Naive B cell (primary cell): ENCODE measurements around the gene SETD3. TPM values are rescaled to one million over a fixed set of nuclear protein-coding genes. Genes with fewer than 3 reads are reported as not detected.
A peak's percentile ranks its signal among the peaks of the same experiment; 100 is the strongest.

Experiments
- ATAC-seq, 2 donors: fragments of 150-1000 bp; cut with Tn5 transposase; 2 replicates each; pipeline ENCODE4 v1.10.0; 2021; ENCODE audit warnings: low read depth in 2 of 2, mild to moderate bottlenecking in 2 of 2, moderate library complexity in 2 of 2
- DNase-seq: peaks from one replicate; pipeline ENCODE4 v3.0.0; 2022
- H3K27ac Mint-ChIP-seq, 6 donors: one replicate each; pipeline ENCODE4 v1.8.0; 2020 to 2022; ENCODE audit warnings: mild to moderate bottlenecking in 6 of 6, mixed read lengths in 6 of 6, moderate library complexity in 5 of 6, inconsistent platforms in 2 of 6
- H3K27me3 Mint-ChIP-seq, 3 donors: one replicate each; pipeline ENCODE4 v1.8.0; 2021 to 2022; ENCODE audit warnings: mixed read lengths in 3 of 3, mild to moderate bottlenecking in 1 of 3
- H3K36me3 Mint-ChIP-seq, 2 donors: one replicate each; pipeline ENCODE4 v1.8.0; 2020 to 2022; ENCODE audit warnings: mixed read lengths in 2 of 2, inconsistent platforms in 1 of 2, mild to moderate bottlenecking in 1 of 2
- H3K4me1 Mint-ChIP-seq, 3 donors: one replicate each; pipeline ENCODE4 v1.8.0; 2020 to 2022; ENCODE audit warnings: mixed read lengths in 3 of 3, inconsistent platforms in 1 of 3, mild to moderate bottlenecking in 1 of 3, moderate library complexity in 1 of 3
- H3K4me3 Mint-ChIP-seq, 8 donors: one replicate each; pipeline ENCODE4 v1.8.0; 2020 to 2022; ENCODE audit warnings: mild to moderate bottlenecking in 8 of 8, mixed read lengths in 8 of 8, moderate library complexity in 8 of 8, inconsistent platforms in 2 of 8
- H3K9me3 Mint-ChIP-seq, 7 donors: one replicate each; pipeline ENCODE4 v1.8.0; 2020 to 2022; ENCODE audit warnings: mixed read lengths in 7 of 7, mild to moderate bottlenecking in 5 of 7, inconsistent platforms in 2 of 7, moderate library complexity in 1 of 7
- polyA plus RNA-seq, 6 donors: library from polyadenylated mRNA; unstranded; fragments of 300-500 nt; fragmentation: Illumina TruSeq; gene quantifications; one replicate each; pipeline ENCODE4 v1.2.3, GENCODE V29; 2021; ENCODE audit warnings: low read depth in 6 of 6

The SETD3 gene
- polyA plus RNA-seq, 6 donors from 2014 or later = 22.4 to 30.8 (median 26.3) TPM

GRCh38 chr14:99426813-99427346, 53.8 kb downstream of the SETD3 start:
- DNase-seq (no peak), ATAC-seq (no peak)
- Mint-ChIP-seq H3K27ac (peak overlapping the region in 2 of 6 donors; percentile 6 to 66), H3K4me1 (peaks cover 41 to 52% (median 50%) of the 10 kb centered on the region in 3 donors), H3K36me3 (peaks cover 10 to 23% of the 10 kb centered on the region in 2 donors), H3K4me3 (peak overlapping the region in 1 of 8 donors; percentile 44), H3K9me3 (peaks cover 4 to 14% (median 10%) of the 10 kb centered on the region in 7 donors), H3K27me3 (no peaks in the 10 kb centered on the region)

DNA sequence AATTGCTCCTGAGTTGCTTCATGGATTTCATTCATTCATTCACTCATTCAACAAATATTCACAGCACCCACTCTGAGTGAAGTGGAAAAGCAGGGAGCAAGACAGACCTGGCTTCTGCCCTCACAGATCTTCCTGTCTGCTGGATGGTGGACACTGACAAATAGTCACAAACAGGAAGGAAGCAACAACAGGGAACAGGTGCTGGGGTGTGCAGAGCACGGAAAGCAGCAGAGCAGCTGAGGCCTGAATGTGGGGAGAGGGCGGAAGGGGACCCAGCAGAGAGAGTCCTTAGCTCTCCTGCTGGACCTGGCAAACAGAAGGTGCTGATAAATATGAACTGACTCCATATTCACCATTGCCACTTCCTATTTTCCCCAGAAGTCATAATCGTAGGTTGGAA, 54.4 kb downstream of the SETD3 start:
- DNase-seq = no peak
- Mint-ChIP-seq H3K9me3 (peaks cover 4 to 14% (median 10%) of the 10 kb centered on the region in 7 donors), H3K36me3 (peaks cover 10 to 23% of the 10 kb centered on the region in 2 donors), H3K27me3 (no peaks in the 10 kb centered on the region), H3K4me1 (peaks cover 41 to 52% (median 50%) of the 10 kb centered on the region in 3 donors), H3K4me3 (peak overlapping the region in 1 of 8 donors; percentile 44), H3K27ac (peak overlapping the region in 3 of 6 donors; percentile 21 to 51 (median 30))
- no peak for ATAC-seq

DNA sequence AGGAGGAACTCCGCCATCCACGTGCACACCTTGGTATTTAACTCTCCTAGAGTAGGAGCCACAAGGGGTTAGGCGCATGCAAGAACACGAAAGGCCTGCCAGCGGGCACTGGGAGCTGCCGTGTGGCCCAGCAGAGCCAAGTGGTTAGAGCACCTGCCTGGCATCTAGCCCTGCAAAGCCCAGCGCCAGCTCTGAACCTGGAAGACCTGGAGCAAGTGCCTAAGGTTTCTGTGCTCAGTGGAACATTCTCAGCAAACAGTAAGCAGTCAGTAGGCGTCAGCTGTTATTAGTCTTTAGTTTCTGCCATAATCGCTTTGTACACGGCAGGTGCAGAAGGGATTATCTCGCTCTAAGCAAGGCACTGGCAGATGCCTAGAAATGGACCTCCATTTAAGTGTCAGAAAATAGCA, 55.4 kb downstream of the SETD3 start:
- peak overlapping the region in 1 of 8 donors; percentile 35 for H3K4me3 Mint-ChIP-seq
- DNase-seq = no peak
- H3K27me3 Mint-ChIP-seq = no peaks in the 10 kb centered on the region
- no peak for ATAC-seq
- H3K27ac Mint-ChIP-seq = peak overlapping the region in 3 of 6 donors; percentile 9 to 70 (median 69)
- H3K36me3 Mint-ChIP-seq = peaks cover 10 to 23% of the 10 kb centered on the region in 2 donors
- H3K4me1 Mint-ChIP-seq = peaks cover 34 to 45% (median 40%) of the 10 kb centered on the region in 3 donors
- peaks cover 4 to 14% (median 10%) of the 10 kb centered on the region in 7 donors for H3K9me3 Mint-ChIP-seq

DNA sequence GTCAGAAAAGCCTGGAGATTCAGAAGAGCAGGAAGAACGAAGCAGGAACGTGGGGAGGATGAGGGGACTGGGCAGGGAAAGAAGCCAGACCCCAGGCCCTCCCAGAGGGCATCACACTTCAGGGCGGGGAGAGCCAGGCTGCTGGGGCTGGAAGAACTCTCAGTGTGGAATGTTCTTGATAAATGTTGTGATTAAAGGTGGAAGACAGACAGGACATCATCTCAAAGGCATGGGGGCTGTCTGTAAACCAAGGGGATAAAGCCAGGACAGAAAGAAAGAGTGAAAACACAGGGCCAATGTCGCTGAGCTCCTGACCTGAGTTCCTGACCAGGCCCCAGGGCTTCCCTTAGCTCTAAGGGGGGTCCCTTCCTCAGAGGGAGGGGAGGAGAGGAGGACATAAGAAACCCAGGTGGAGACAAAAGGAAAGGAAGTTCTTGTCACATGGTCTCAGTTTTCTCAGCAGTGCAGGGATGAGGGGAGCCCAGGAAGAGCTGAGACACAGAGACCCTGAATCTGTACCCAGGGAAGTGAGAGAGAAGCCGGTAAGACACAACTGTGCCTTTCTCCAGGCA, 56.3 kb downstream of the SETD3 start:
- no peak for DNase-seq
- H3K27me3 Mint-ChIP-seq = no peaks in the 10 kb centered on the region
- H3K4me1 Mint-ChIP-seq = peaks cover 31 to 43% (median 35%) of the 10 kb centered on the region in 3 donors
- peaks cover 10 to 21% of the 10 kb centered on the region in 2 donors for H3K36me3 Mint-ChIP-seq
- H3K27ac Mint-ChIP-seq = peak overlapping the region; percentile 33 to 92 (median 71)
- peak overlapping the region in 5 of 8 donors; percentile 17 to 84 (median 60) for H3K4me3 Mint-ChIP-seq
- no peak for ATAC-seq
- peaks cover 4 to 13% (median 10%) of the 10 kb centered on the region in 7 donors for H3K9me3 Mint-ChIP-seq

GRCh38 chr14:99423434-99423833, 57.2 kb downstream of the SETD3 start:
- Mint-ChIP-seq H3K4me1 (peaks cover 26 to 35% (median 26%) of the 10 kb centered on the region in 3 donors), H3K9me3 (peaks cover 0 to 4% (median 3%) of the 10 kb centered on the region in 7 donors), H3K4me3 (no peak overlapping the region), H3K27ac (peak overlapping the region in 1 of 6 donors; percentile 76), H3K36me3 (peaks cover 1 to 12% of the 10 kb centered on the region in 2 donors), H3K27me3 (no peaks in the 10 kb centered on the region)
- DNase-seq (no peak), ATAC-seq (no peak)

GRCh38 chr14:99422228-99423010, 58.2 kb downstream of the SETD3 start:
- H3K36me3 Mint-ChIP-seq = peaks cover 0 to 2% of the 10 kb centered on the region in 2 donors
- H3K27ac Mint-ChIP-seq = no peak overlapping the region
- no peaks in the 10 kb centered on the region for H3K27me3 Mint-ChIP-seq
- no peak for DNase-seq
- peaks cover 0 to under 1% (median 0%) of the 10 kb centered on the region in 7 donors for H3K9me3 Mint-ChIP-seq
- H3K4me3 Mint-ChIP-seq = no peak overlapping the region
- ATAC-seq = no peak
- peaks cover 21 to 28% (median 26%) of the 10 kb centered on the region in 3 donors for H3K4me1 Mint-ChIP-seq

GRCh38 chr14:99420711-99421110, 59.9 kb downstream of the SETD3 start:
- H3K4me1 Mint-ChIP-seq = peaks cover 14 to 19% (median 19%) of the 10 kb centered on the region in 3 donors
- no peaks in the 10 kb centered on the region for H3K9me3 Mint-ChIP-seq

DNA sequence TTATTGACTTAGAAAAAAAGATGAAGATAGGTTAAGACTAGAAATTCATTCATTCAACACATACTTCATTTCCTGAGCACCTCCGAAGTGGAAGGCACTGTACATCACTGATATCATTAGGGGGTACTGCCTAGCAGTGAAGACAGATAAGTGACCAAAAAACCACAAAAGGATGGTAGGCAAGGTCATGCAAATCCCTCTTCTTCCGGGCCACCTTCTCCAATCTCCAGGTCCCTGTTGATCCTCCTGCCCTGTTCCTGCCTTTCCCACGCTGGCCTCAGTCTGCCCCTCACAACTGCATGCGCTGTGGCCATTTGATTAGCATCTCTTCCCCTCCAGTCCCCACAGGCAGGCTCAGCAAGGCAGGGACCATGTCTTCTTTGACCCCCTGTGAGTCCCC, 60.8 kb downstream of the SETD3 start:
- Mint-ChIP-seq H3K9me3 (no peaks in the 10 kb centered on the region), H3K27ac (no peak overlapping the region), H3K4me3 (no peak overlapping the region), H3K27me3 (no peaks in the 10 kb centered on the region), H3K4me1 (peaks cover 13 to 15% (median 14%) of the 10 kb centered on the region in 3 donors), H3K36me3 (no peaks in the 10 kb centered on the region)
- ATAC-seq (no peak), DNase-seq (no peak)

More at GRCh38 chr14:99420711-99421110, 59.9 kb downstream of the SETD3 start:
- no peaks in the 10 kb centered on the region for H3K27me3 Mint-ChIP-seq
- DNase-seq = no peak
- no peak for ATAC-seq
- no peak overlapping the region for H3K4me3 Mint-ChIP-seq
- H3K27ac Mint-ChIP-seq = peak overlapping the region in 3 of 6 donors; percentile 42 to 92 (median 61)
- no peaks in the 10 kb centered on the region for H3K36me3 Mint-ChIP-seq

- H3K4me1 Mint-ChIP-seq = peaks cover 0 to 4% (median 3%) of the 10 kb centered on the region in 3 donors
- ATAC-seq = no peak
- no peaks in the 10 kb centered on the region for H3K27me3 Mint-ChIP-seq
- peak overlapping the region in 2 of 6 donors; percentile 18 to 90 for H3K27ac Mint-ChIP-seq
- H3K9me3 Mint-ChIP-seq = no peaks in the 10 kb centered on the region
- DNase-seq = no peak
- peak overlapping the region in 1 of 8 donors; percentile 6 for H3K4me3 Mint-ChIP-seq
- peaks cover 0 to 6% of the 10 kb centered on the region in 2 donors for H3K36me3 Mint-ChIP-seq
Observed at GRCh38 chr14:99418242-99418641, 62.4 kb downstream of the SETD3 start.

- H3K9me3 Mint-ChIP-seq = no peaks in the 10 kb centered on the region
- no peak for ATAC-seq
- no peak for DNase-seq
- H3K36me3 Mint-ChIP-seq = peaks cover 8 to 14% of the 10 kb centered on the region in 2 donors
- H3K27me3 Mint-ChIP-seq = no peaks in the 10 kb centered on the region
- no peak overlapping the region for H3K4me3 Mint-ChIP-seq
- peaks cover 0 to 4% (median 3%) of the 10 kb centered on the region in 3 donors for H3K4me1 Mint-ChIP-seq
- H3K27ac Mint-ChIP-seq = peak overlapping the region in 1 of 6 donors; percentile 57
Observed at GRCh38 chr14:99416909-99417308, 63.8 kb downstream of the SETD3 start.

- Mint-ChIP-seq H3K27ac (no peak overlapping the region), H3K4me1 (peaks cover 0 to 4% (median 3%) of the 10 kb centered on the region in 3 donors), H3K4me3 (no peak overlapping the region), H3K36me3 (peaks cover 8 to 15% of the 10 kb centered on the region in 2 donors), H3K9me3 (no peaks in the 10 kb centered on the region), H3K27me3 (no peaks in the 10 kb centered on the region)
- DNase-seq (peak; percentile 43), ATAC-seq (peak; percentile 75 to 78)
Observed at GRCh38 chr14:99415496-99416281, 65.0 kb downstream of the SETD3 start.

DNA sequence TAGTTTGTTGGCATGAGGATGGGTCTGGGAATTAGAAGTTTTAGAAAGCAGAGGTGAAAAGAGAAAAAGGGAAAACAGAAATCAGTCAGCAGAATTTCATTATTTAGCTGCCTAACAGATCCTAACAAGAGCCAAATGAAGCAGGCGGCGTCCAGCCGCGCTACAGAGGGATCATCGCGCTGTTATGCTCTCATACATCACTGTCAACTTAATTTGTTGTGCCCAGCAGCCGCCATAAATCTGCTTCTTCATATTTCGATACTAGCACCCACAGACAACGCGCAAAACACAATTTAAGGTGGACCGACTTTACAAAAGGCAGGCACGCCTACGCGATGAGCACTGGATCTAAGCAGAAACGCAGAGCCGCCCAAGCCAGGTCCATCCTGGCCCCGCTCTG, 66.7 kb downstream of the SETD3 start:
- no peaks in the 10 kb centered on the region for H3K27me3 Mint-ChIP-seq
- H3K4me1 Mint-ChIP-seq = peaks cover 0 to 4% (median 3%) of the 10 kb centered on the region in 3 donors
- H3K36me3 Mint-ChIP-seq = peaks cover 14 to 15% of the 10 kb centered on the region in 2 donors
- no peaks in the 10 kb centered on the region for H3K9me3 Mint-ChIP-seq
- DNase-seq (no peak), ATAC-seq (no peak)
- no peak overlapping the region for H3K4me3 Mint-ChIP-seq
- no peak overlapping the region for H3K27ac Mint-ChIP-seq

DNA sequence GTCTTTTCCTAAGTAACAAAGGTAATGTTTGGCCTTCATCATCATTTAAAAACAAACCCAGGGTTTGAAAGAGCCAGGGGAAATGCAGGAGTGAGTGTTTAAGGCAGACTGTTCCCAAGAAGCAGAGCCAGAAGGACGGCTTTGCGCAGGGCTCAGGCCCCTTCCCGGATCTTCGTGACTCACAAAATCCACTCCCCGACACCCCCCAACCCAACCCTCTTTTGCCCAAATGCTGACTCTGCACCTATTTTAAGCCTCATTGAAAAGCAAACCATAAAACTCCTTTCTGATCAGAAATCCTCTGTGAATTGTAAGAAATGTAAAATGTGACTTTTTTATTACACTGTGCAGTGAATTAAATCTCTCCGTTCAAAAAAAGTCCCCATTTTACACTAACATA, 67.5 kb downstream of the SETD3 start:
- DNase-seq (no peak), ATAC-seq (no peak)
- H3K4me1 Mint-ChIP-seq = peaks cover 0 to 4% (median 3%) of the 10 kb centered on the region in 3 donors
- peaks cover 15 to 19% of the 10 kb centered on the region in 2 donors for H3K36me3 Mint-ChIP-seq
- H3K4me3 Mint-ChIP-seq = no peak overlapping the region
- no peaks in the 10 kb centered on the region for H3K27me3 Mint-ChIP-seq
- H3K9me3 Mint-ChIP-seq = no peaks in the 10 kb centered on the region
- H3K27ac Mint-ChIP-seq = peak overlapping the region in 1 of 6 donors; percentile 74
